SJSA1 (cell line): Measurements from ENCODE around the gene REG3G. TPM values are rescaled to one million over a fixed set of nuclear protein-coding genes. Genes with fewer than 3 reads are reported as not detected.

ENCODE experiments used
- DNase-seq, 2 experiments: peaks; one replicate each; pipeline ENCODE4 v3.0.0-alpha.2; 2015 to 2020; ENCODE audit warnings: low spot score in 2 of 2, low read depth in 1 of 2
- H3K27ac ChIP-seq: fragments of 250-450 bp; sonication (Bioruptor Pico); 2 replicates; pipeline ENCODE4 v1.5.1; 2020; ENCODE audit warnings: mild to moderate bottlenecking, moderate library complexity
- H3K27me3 ChIP-seq: fragments of 250-450 bp; sonication (Bioruptor Pico); replicated peaks from 2 replicates; pipeline ENCODE4 v1.5.1; 2020; ENCODE audit warnings: mild to moderate bottlenecking, moderate library complexity
- H3K36me3 ChIP-seq: fragments of 250-450 bp; sonication (Bioruptor Pico); 2 replicates; pipeline ENCODE4 v1.5.1; 2020; ENCODE audit warnings: mild to moderate bottlenecking
- H3K4me1 ChIP-seq: fragments of 250-450 bp; sonication (Bioruptor Pico); replicated peaks from 2 replicates; pipeline ENCODE4 v1.6.1; 2021; ENCODE audit warnings: mild to moderate bottlenecking
- H3K4me3 ChIP-seq: fragments of 250-450 bp; sonication (Bioruptor Pico); 2 replicates; pipeline ENCODE4 v1.5.1; 2020; ENCODE audit warnings: mild to moderate bottlenecking
- H3K9me3 ChIP-seq: fragments of 250-450 bp; sonication (Bioruptor Pico); replicated peaks from 2 replicates; pipeline ENCODE4 v1.5.1; 2020; ENCODE audit warnings: mild to moderate bottlenecking
- total RNA-seq: library from RNA; depleted of rRNA; stranded (reverse); fragments of >200 nt; shearing (Covaris generic); gene quantifications from 2 replicates; pipeline ENCODE4 v1.2.3, GENCODE V29; 2014; rRNA removed

Gene REG3G
- total RNA-seq = not detected in 2 replicates

DNA sequence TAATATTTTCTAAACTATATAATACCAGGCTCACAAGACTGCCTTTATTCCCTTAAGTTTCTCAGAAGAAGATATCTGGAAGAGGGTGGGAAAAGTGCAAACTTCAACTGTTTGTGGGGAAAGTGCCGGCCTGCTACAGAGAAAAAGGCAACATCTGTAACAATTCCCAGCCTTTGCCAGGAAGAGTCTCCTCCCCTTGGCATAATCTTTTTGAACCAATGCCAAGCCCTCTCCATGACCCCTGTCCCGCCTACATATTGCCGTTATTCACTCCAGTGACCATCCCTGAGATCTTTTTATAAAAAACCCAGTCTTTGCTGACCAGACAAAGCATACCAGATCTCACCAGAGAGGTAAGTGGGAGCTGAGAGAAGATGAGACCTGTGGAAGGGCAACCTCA is at the start of gene REG3G:
REG3G (plus strand) TSS at position 282 of the 400 bp plus-strand sequence. CDS start 392 bp downstream, outside the sequence.
- no peaks in the 10 kb centered on the region for H3K36me3 ChIP-seq
- H3K27me3 ChIP-seq = no peaks in the 10 kb centered on the region
- no peak within 1 kb of the TSS for H3K27ac ChIP-seq
- no peaks in the 10 kb centered on the region for H3K4me1 ChIP-seq
- H3K9me3 ChIP-seq = 0 out of 2 replicates have a peak, but pooled peaks cover 2% of the 10 kb centered on the region
- DNase-seq = no peak
- no peak within 1 kb of the TSS for H3K4me3 ChIP-seq

GRCh38 chr2:78977661-78978145 is 47.8 kb upstream of the REG3G start:
- Histone ChIP-seq H3K4me3 (no peak overlapping the region), H3K27me3 (no peaks in the 10 kb centered on the region), H3K27ac (no peak overlapping the region), H3K4me1 (no peaks in the 10 kb centered on the region), H3K36me3 (no peaks in the 10 kb centered on the region), H3K9me3 (no peaks in the 10 kb centered on the region)
- no peak for DNase-seq

DNA sequence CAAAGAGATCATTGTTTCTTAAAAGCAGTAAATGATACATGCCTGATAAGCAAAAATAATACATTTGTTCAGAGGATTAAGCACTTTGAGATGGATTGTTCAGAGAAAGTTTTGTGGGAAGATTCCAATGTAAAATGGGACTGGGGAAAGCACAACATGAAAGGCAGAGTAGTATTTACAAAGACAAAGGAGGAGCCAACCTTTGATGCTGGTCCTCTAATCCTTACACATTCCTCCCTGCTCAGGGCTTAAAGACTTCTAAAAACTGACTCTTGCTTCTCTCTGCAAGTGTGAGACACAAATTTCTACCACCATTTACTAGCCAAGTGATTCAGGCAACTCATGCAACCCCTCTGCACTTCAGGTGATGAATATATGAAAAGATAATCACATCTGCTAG is 47.2 kb upstream of the REG3G start:
- DNase-seq = no peak

DNA sequence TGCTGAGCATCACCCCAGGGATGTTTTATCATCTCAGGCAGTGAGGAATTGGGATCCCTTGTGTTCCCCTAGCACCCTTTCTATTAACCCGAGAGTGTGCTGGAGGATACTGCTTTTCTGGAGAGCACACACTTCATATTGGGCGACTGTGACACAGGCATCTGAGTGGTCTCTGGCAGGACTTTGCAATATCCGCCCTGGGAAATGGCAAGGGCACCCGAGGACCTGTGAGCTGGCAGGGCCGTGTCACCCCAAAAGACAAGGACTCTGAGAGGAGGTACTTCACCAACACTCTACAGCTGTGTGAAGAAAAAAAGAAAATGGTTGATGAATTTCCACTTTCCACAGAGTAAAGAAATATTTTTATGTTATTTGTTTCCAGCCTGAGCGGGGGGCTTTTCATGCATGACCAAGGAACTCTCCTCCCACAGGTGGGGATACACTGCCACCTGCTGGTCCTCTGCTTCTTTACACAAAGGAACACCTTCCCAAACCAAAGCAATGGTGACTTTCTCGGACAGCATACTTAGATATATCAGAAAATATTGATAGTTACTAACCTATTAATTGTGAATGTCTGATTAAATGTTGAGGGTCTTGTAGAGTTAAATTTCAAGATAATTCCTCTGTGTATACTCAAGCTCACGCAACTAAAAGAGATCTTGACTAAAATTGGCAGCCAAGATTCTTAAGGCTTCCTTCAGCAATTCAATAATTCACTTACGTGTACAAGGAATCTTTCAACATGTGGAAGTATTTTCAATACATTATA is 45.9 kb upstream of the REG3G start:
- Histone ChIP-seq H3K4me3 (no peak overlapping the region), H3K27ac (no peak overlapping the region), H3K27me3 (no peaks in the 10 kb centered on the region), H3K36me3 (no peaks in the 10 kb centered on the region), H3K4me1 (no peaks in the 10 kb centered on the region), H3K9me3 (no peaks in the 10 kb centered on the region)
- peak in 1 of 2 experiments; percentile 2 for DNase-seq

More for the DNA sequence above, 47.2 kb upstream of the REG3G start:
- no peaks in the 10 kb centered on the region for H3K36me3 ChIP-seq
- no peak overlapping the region for H3K27ac ChIP-seq
- H3K4me3 ChIP-seq = no peak overlapping the region
- no peaks in the 10 kb centered on the region for H3K27me3 ChIP-seq
- H3K9me3 ChIP-seq = no peaks in the 10 kb centered on the region
- no peaks in the 10 kb centered on the region for H3K4me1 ChIP-seq

DNA sequence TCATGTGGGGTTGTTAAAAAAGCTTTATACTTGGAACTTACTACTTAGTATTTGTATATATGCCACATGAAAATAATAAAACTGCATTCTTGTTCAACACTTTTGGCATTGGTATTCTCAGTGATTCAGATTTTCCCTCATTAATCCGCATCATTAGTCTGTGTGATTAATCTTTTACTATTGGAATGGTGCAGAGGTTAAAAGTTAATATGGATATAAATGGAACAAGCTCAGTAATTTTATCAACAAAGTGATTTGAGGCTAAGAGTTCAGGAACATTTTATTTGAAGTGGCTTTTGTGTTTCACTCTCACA is 45.4 kb upstream of the REG3G start:
- no peak for DNase-seq
- Histone ChIP-seq H3K9me3 (no peaks in the 10 kb centered on the region), H3K27me3 (no peaks in the 10 kb centered on the region), H3K27ac (no peak overlapping the region), H3K4me3 (no peak overlapping the region), H3K36me3 (no peaks in the 10 kb centered on the region), H3K4me1 (no peaks in the 10 kb centered on the region)

DNA sequence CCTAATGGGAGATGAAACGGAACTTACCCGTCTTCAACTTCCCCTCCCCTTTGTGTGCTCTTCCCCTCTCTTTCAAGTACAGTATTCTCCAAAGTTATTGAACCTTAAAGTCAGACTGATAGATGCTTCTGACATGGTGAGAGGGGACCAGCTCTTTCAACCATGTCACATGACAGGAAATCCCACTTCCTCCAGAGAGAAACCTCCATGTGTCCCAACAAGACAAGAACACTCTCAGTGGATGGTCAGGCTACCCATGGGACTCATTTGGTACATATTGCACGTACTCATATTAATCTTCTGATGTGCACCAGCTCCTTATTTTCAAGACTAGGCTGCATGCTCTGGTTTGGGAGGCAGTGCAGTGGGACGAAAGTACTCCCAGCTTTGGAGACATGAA is 44.6 kb upstream of the REG3G start:
- no peaks in the 10 kb centered on the region for H3K27me3 ChIP-seq
- no peak overlapping the region for H3K4me3 ChIP-seq
- no peak for DNase-seq
- H3K9me3 ChIP-seq = no peaks in the 10 kb centered on the region
- H3K4me1 ChIP-seq = no peaks in the 10 kb centered on the region
- no peak overlapping the region for H3K27ac ChIP-seq
- H3K36me3 ChIP-seq = no peaks in the 10 kb centered on the region

DNA sequence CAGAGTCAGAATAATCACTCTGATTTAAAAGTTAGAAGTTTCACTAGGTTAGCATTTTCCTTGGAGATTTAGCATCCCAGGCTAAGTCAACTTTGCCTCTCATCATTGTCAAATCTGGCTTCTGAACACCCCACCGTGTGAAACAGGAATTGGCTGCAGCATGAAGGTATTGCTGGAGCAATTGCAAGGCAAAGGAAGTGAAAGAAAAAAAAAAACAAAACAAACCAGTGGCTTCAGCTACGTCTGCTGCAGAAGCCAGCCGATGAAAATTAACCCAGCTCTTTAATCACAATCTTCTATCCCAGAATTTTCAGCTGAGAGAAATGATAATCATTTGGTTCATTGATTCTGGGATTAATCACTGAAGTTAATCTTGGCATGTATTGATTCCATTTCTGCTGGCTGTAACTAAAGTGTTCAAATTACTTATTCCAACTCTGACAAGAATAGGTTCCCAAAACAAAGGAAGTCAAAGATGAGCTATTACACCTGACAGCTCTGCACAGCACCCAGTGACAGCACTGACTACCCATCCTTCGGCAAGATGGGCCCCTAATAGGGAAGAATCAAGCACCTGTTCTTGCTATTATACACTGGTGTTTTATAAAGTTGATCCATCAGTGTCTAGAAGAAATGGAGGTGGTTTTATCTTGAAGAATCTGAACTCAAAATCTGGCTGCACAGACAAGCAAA is 42.7 kb upstream of the REG3G start:
- no peaks in the 10 kb centered on the region for H3K4me1 ChIP-seq
- no peaks in the 10 kb centered on the region for H3K27me3 ChIP-seq
- no peaks in the 10 kb centered on the region for H3K9me3 ChIP-seq
- no peak overlapping the region for H3K4me3 ChIP-seq
- no peak for DNase-seq
- H3K27ac ChIP-seq = no peak overlapping the region
- no peaks in the 10 kb centered on the region for H3K36me3 ChIP-seq

DNA sequence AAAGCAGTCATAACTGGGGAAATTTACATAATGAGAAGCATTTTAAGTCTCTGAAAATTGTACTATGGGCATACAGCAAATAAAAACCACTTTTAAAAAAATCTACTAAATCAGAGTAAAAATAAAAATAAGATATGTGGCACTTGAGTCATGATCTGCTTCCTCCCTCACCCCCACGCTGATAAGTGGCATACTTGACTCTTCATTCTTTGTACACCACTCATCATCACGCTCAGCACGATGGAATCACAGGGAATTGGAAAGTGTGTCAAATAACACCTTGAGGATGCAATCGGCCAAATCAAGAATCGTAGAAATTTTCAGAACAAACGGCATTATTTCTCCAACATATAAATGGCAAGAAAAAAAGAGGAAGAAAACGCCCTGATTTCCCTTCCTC is 41.1 kb upstream of the REG3G start:
- no peak for DNase-seq
- Histone ChIP-seq H3K27me3 (no peaks in the 10 kb centered on the region), H3K27ac (no peak overlapping the region), H3K4me1 (no peaks in the 10 kb centered on the region), H3K9me3 (no peaks in the 10 kb centered on the region), H3K4me3 (no peak overlapping the region), H3K36me3 (no peaks in the 10 kb centered on the region)

GRCh38 chr2:78985558-78985957 is 39.9 kb upstream of the REG3G start:
- DNase-seq = no peak
- no peaks in the 10 kb centered on the region for H3K27me3 ChIP-seq
- no peaks in the 10 kb centered on the region for H3K9me3 ChIP-seq
- no peak overlapping the region for H3K27ac ChIP-seq
- H3K36me3 ChIP-seq = no peaks in the 10 kb centered on the region
- no peaks in the 10 kb centered on the region for H3K4me1 ChIP-seq
- no peak overlapping the region for H3K4me3 ChIP-seq

- Histone ChIP-seq H3K4me1 (no peaks in the 10 kb centered on the region), H3K9me3 (no peaks in the 10 kb centered on the region), H3K27me3 (peaks cover 6% of the 10 kb centered on the region; the same call in 1 of the 2 replicates), H3K4me3 (no peak overlapping the region), H3K36me3 (no peaks in the 10 kb centered on the region), H3K27ac (no peak overlapping the region)
- no peak for DNase-seq
Observed at GRCh38 chr2:78989051-78989450, 36.5 kb upstream of the REG3G start.

DNA sequence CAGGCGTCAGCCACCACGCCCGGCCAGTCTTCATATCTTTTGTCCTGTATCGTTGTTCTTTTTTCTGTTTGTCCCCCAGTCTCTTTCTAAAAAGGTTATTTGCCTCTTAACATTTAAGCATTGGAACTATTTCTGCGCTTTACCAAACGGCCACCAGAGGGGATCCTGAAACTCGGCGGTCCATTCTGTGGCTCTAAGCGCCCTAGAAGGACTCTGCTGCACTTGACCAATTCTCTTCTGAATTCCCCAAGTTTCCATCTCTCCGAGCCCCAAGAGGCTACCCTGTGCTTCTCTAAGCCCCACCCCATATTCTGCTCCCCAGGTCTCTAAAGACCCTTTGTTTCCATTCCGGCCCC is 33.1 kb upstream of the REG3G start:
- no peak for DNase-seq
- Histone ChIP-seq H3K27me3 (peaks cover 6% of the 10 kb centered on the region; the same call in 1 of the 2 replicates), H3K36me3 (no peaks in the 10 kb centered on the region)

DNA sequence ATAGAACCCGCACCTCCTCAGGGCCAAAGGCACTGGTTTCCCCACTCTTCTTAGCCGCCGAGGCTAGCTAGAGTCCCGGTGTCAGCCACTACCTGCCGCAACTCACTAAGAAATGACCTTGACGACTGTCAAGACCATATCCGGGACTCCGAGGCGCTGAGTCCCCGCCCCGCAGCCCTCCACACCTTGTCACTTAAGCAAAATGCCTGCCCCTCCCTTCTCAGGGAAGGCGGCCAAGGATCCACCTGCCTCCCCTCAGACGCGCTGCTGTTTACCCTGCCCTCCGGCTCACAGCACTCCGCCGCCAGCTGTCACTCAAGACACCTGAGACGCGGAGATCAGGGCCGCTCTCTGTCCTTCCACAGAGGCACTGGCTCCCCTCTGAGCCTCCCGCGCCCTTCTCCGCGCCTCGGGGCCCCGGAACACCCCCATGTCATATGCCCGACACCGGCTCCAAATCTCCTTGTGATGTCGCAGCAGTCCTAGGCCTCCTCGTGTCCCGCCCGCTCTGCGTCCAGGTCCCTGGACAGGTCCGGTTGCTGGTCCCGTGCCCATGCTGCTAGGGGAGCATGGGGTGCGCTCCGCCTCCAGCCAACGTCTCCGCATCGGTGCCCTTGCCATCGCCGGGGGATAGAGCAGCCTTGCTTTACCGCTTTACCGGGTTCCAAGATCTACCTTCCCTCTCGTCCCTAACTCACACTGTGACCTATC is 32.5 kb upstream of the REG3G start:
- Histone ChIP-seq H3K27ac (no peak overlapping the region), H3K4me3 (no peak overlapping the region), H3K4me1 (no peaks in the 10 kb centered on the region), H3K36me3 (no peaks in the 10 kb centered on the region), H3K9me3 (no peaks in the 10 kb centered on the region), H3K27me3 (peaks cover 6% of the 10 kb centered on the region; the same call in 1 of the 2 replicates)
- DNase-seq = no peak

More for the DNA sequence above, 33.1 kb upstream of the REG3G start:
- H3K4me1 ChIP-seq = no peaks in the 10 kb centered on the region
- no peak overlapping the region for H3K27ac ChIP-seq
- no peak overlapping the region for H3K4me3 ChIP-seq
- H3K9me3 ChIP-seq = no peaks in the 10 kb centered on the region

DNA sequence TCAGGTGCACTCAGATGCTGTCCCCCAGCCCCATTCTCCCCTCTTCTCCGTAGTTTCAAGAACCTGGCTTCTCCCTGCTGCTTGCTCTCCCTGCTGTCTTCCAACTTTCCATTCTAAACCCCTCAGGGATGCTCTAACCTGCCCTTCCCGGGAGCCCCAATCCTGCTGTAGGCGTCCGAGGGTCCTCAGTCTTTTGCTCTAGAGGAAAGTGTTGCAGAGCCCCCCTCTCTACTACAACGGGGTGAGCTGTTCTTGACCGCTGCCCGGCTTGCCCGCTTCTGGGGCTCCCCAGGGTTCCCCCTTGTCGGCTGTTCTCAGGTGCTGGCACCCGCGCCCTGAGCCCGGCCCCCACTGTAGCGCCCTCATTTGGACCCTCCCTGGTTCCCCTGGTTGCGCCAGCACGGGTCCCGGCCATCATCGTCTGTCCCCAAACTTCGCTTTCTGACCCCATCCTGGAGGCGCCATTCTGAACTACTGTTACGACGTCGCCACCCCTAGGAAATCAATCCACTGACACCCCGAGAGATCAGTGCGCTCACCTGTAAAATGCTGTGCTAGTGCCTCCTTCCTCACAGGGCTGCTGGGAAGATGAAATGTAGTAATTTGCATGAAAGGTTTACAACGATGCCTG is 31.9 kb upstream of the REG3G start:
- no peak overlapping the region for H3K4me3 ChIP-seq
- H3K4me1 ChIP-seq = no peaks in the 10 kb centered on the region
- H3K27me3 ChIP-seq = peaks cover 6% of the 10 kb centered on the region; the same call in 1 of the 2 replicates
- H3K9me3 ChIP-seq = no peaks in the 10 kb centered on the region
- no peaks in the 10 kb centered on the region for H3K36me3 ChIP-seq
- DNase-seq = no peak
- no peak overlapping the region for H3K27ac ChIP-seq
